SK-N-SH treated with all-trans-retinoic acid at 6 μM for 48 hours (cell line): ENCODE results near the gene TMOD2.

Source experiments
- ATAC-seq: fragments of 200-7000 bp; cut with Tn5 transposase; 3 replicates; pipeline ENCODE4 v1.9.1; 2020; ENCODE audit warnings: mild to moderate bottlenecking, moderate library complexity
- ARNTL ChIP-seq: fragments of 450-650 bp; formaldehyde crosslinking; IDR thresholded peaks from 2 replicates; pipeline ENCODE4 v1.5.0; 2020; ENCODE audit warnings: low read depth, mild to moderate bottlenecking, moderate library complexity, borderline replicate concordance
- BACH2 ChIP-seq: fragments of 250-450 bp; sonication (Bioruptor Pico); IDR thresholded peaks from 2 replicates; pipeline ENCODE4 v1.9.0; 2021; ENCODE audit warnings: mild to moderate bottlenecking, borderline replicate concordance
- CSDC2 ChIP-seq: fragments of 250-450 bp; sonication (Bioruptor Pico); IDR thresholded peaks from 2 replicates; pipeline ENCODE4 v1.5.0; 2020; ENCODE audit warnings: mild to moderate bottlenecking, moderate library complexity
- ESRRG ChIP-seq: fragments of 250-450 bp; sonication (Bioruptor Pico); IDR thresholded peaks from 2 replicates; pipeline ENCODE4 v1.6.1; 2021; ENCODE audit warnings: mild to moderate bottlenecking
- ISL1 ChIP-seq: fragments of 250-450 bp; sonication (Bioruptor Pico); IDR thresholded peaks from 2 replicates; pipeline ENCODE4 v2.1.2; 2022; ENCODE audit warnings: mild to moderate bottlenecking, moderate library complexity
- OSR1 ChIP-seq: fragments of 250-450 bp; sonication (Bioruptor Pico); IDR thresholded peaks from 2 replicates; pipeline ENCODE4 v1.8.0; 2022; ENCODE audit warnings: moderate library complexity, mild to moderate bottlenecking, inconsistent platforms
- RARB ChIP-seq: fragments of 250-450 bp; sonication (Bioruptor Pico); IDR thresholded peaks from 2 replicates; pipeline ENCODE4 v1.8.0; 2021; ENCODE audit warnings: mild to moderate bottlenecking, moderate library complexity
- SNAI2 ChIP-seq: fragments of 250-450 bp; sonication (Bioruptor Pico); IDR thresholded peaks from 2 replicates; pipeline ENCODE4 v1.5.0; 2020; ENCODE audit warnings: mild to moderate bottlenecking, moderate library complexity
- TCF4 ChIP-seq: fragments of 250-450 bp; sonication (Bioruptor Pico); IDR thresholded peaks from 2 replicates; pipeline ENCODE4 v1.8.0; 2021; ENCODE audit warnings: mild to moderate bottlenecking, moderate library complexity, borderline replicate concordance
- TOX ChIP-seq: fragments of 250-450 bp; sonication (Bioruptor Pico); IDR thresholded peaks from 2 replicates; pipeline ENCODE4 v1.8.0; 2021; ENCODE audit warnings: mild to moderate bottlenecking, moderate library complexity, borderline replicate concordance
- ZC3H10 ChIP-seq: fragments of 250-450 bp; sonication (Bioruptor Pico); IDR thresholded peaks from 2 replicates; pipeline ENCODE4 v1.5.1; 2021; ENCODE audit warnings: mild to moderate bottlenecking, moderate library complexity
- ZFP3 ChIP-seq: fragments of 250-450 bp; sonication (Bioruptor Pico); IDR thresholded peaks from 2 replicates; pipeline ENCODE4 v1.5.0; 2020; ENCODE audit warnings: mild to moderate bottlenecking, moderate library complexity
- ZFP30 ChIP-seq: fragments of 450-650 bp; formaldehyde crosslinking; IDR thresholded peaks from 2 replicates; pipeline ENCODE4 v1.5.0; 2022; ENCODE audit warnings: mild to moderate bottlenecking, moderate library complexity
- ZNF565 ChIP-seq: fragments of 450-650 bp; formaldehyde crosslinking; conservative IDR thresholded peaks from 2 replicates; pipeline ENCODE4 v1.5.0; 2020; ENCODE audit warnings: low read depth, mild to moderate bottlenecking, moderate library complexity
- ZNF8 ChIP-seq: fragments of 450-650 bp; formaldehyde crosslinking; IDR thresholded peaks from 2 replicates; pipeline ENCODE4 v1.5.0; 2020; ENCODE audit warnings: mild to moderate bottlenecking, moderate library complexity
- TF ChIP-seq, protein P1 (sequence below): fragments of 250-450 bp; sonication (Bioruptor Pico); IDR thresholded peaks from 2 replicates; pipeline ENCODE4 v1.8.0; 2021; ENCODE audit warnings: low read depth, mild to moderate bottlenecking, moderate library complexity, borderline replicate concordance
- TF ChIP-seq, protein P2 (sequence below): fragments of 250-450 bp; sonication (Bioruptor Pico); IDR thresholded peaks from 2 replicates; pipeline ENCODE4 v1.5.1; 2020; ENCODE audit warnings: low read depth, mild to moderate bottlenecking, moderate library complexity
- TF ChIP-seq, protein P3 (sequence below): fragments of 250-450 bp; sonication (Bioruptor Pico); IDR thresholded peaks from 2 replicates; pipeline ENCODE4 v1.5.1; 2021; ENCODE audit warnings: mild to moderate bottlenecking, moderate library complexity
- TF ChIP-seq, protein P4 (sequence below): fragments of 250-450 bp; sonication (Bioruptor Pico); IDR thresholded peaks from 2 replicates; pipeline ENCODE4 v1.5.0; 2020; ENCODE audit warnings: mild to moderate bottlenecking, moderate library complexity
- TF ChIP-seq, protein P5 (sequence below): fragments of 250-450 bp; sonication (Bioruptor Pico); IDR thresholded peaks from 2 replicates; pipeline ENCODE4 v1.8.0; 2020; ENCODE audit warnings: mild to moderate bottlenecking, moderate library complexity, borderline replicate concordance

Gene TMOD2

DNA sequence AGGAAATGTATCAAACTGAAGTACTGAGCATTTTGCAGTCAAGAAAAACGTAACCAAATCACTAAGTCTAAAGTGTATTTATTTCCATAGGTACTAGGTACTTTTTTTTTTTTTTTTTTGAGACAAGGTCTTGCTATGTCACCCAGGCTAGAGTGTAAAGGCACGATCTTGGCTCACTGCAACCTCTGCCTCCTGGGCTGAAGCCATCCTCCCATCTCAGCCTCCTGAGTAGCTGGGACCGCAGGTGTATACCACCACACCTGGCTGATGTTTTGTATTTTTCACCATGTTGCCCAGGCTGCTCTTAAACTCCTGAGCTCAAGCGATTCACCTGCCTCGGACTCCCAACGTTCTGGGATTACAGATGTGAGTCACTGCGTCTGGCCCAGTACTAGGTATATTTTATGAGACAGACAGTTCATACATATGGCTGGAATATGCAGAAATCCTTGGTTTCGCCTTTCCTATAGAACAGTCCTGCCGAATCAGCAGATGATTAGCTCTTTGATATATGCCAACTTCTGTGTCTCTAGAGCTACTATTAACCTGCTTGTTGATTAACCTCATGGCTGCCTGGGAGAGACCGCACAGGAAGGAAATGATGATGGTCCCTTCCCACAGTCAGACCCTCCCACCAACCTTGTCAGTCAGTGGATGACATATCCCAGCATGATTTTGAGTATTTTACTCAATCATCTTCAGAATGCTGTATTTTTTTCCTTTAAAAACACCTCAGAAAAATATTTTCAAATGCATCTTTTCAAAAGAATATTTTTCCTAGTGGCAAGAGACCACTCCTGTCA, 110.4 kb downstream of the TMOD2 start:
- TF ChIP-seq TCF4 (CRISPR knock-in tag) (no peak), ZFP3 (CRISPR knock-in tag) (no peak), ARNTL (CRISPR knock-in tag) (no peak), SNAI2 (CRISPR knock-in tag) (no peak), RARB (CRISPR knock-in tag) (no peak), ESRRG (no peak)
- TF ChIP-seq, all 23 proteins: peak for 0
- no peak for ATAC-seq

DNA sequence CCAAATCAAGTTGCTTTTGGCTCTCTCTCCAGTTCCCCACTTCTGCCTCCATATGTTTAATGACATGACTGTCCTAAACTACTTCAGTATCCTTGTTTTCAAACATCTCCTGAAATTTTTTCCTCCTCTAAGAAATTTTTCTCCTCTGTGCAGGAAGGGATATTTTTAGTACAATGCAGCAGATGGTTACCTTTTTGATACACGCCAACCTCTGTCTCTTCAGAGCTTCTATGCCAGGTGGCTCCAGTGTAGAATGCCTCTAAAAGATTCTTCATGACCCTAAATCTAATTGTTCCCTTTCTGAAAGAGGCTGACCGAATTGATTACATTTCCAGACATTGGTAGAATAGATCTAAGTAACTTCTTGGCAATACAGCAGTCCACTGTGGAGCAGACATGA, 111.7 kb downstream of the TMOD2 start:
- TF ChIP-seq, protein P1, sequence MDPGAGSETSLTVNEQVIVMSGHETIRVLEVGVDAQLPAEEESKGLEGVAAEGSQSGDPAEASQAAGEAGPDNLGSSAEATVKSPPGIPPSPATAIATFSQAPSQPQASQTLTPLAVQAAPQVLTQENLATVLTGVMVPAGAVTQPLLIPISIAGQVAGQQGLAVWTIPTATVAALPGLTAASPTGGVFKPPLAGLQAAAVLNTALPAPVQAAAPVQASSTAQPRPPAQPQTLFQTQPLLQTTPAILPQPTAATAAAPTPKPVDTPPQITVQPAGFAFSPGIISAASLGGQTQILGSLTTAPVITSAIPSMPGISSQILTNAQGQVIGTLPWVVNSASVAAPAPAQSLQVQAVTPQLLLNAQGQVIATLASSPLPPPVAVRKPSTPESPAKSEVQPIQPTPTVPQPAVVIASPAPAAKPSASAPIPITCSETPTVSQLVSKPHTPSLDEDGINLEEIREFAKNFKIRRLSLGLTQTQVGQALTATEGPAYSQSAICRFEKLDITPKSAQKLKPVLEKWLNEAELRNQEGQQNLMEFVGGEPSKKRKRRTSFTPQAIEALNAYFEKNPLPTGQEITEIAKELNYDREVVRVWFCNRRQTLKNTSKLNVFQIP (CRISPR knock-in tag) = no peak
- TF ChIP-seq ZFP30 (CRISPR knock-in tag) = no peak
- TF ChIP-seq ISL1 = no peak
- no peak for TF ChIP-seq OSR1 (CRISPR knock-in tag)
- TF ChIP-seq, all 23 proteins: peak for 0

DNA sequence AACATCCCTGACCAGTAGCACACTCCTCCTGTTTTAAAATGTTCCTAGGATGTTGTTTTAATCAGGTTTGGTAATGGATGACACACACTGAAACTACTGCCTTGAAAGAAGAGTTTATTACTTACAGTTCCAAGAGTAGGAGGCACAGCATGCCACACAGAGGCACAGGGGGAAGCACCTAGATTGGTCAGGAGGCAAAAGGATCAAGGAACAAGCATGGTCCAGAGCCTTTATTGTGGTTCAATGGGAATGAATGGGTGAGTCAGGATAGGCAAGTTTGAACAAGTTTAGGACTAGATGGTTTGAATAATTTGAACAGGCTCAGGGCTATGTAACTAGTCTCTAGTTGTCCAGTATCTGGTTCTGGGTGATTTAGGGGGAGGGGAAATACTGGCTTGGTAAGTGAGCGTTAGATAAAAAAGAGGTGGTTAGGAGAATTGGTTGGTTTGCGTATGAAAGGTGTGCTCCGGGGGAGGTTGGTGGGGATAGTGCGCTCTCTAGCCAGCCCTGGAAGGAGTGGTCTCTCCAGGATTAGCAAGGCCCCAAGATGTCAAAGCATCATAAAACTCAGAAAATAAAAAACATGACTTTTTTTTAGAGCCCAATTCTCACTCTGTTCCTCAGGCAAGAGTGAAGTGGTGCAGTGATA, 113.1 kb downstream of the TMOD2 start:
- no peak for TF ChIP-seq BACH2
- TF ChIP-seq ZC3H10 (CRISPR knock-in tag) = no peak
- TF ChIP-seq ZFP3 (CRISPR knock-in tag) = no peak
- no peak for TF ChIP-seq ZNF565 (CRISPR knock-in tag)
- no peak for TF ChIP-seq RARB (CRISPR knock-in tag)
- no peak for TF ChIP-seq CSDC2 (CRISPR knock-in tag)
- TF ChIP-seq, protein P2, sequence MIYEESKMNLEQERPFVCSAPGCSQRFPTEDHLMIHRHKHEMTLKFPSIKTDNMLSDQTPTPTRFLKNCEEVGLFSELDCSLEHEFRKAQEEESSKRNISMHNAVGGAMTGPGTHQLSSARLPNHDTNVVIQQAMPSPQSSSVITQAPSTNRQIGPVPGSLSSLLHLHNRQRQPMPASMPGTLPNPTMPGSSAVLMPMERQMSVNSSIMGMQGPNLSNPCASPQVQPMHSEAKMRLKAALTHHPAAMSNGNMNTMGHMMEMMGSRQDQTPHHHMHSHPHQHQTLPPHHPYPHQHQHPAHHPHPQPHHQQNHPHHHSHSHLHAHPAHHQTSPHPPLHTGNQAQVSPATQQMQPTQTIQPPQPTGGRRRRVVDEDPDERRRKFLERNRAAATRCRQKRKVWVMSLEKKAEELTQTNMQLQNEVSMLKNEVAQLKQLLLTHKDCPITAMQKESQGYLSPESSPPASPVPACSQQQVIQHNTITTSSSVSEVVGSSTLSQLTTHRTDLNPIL (CRISPR knock-in tag) = no peak
- TF ChIP-seq ZNF8 (CRISPR knock-in tag) = no peak
- TF ChIP-seq, protein P3, sequence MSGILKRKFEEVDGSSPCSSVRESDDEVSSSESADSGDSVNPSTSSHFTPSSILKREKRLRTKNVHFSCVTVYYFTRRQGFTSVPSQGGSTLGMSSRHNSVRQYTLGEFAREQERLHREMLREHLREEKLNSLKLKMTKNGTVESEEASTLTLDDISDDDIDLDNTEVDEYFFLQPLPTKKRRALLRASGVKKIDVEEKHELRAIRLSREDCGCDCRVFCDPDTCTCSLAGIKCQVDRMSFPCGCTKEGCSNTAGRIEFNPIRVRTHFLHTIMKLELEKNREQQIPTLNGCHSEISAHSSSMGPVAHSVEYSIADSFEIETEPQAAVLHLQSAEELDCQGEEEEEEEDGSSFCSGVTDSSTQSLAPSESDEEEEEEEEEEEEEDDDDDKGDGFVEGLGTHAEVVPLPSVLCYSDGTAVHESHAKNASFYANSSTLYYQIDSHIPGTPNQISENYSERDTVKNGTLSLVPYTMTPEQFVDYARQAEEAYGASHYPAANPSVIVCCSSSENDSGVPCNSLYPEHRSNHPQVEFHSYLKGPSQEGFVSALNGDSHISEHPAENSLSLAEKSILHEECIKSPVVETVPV = no peak
- TF ChIP-seq, protein P4, sequence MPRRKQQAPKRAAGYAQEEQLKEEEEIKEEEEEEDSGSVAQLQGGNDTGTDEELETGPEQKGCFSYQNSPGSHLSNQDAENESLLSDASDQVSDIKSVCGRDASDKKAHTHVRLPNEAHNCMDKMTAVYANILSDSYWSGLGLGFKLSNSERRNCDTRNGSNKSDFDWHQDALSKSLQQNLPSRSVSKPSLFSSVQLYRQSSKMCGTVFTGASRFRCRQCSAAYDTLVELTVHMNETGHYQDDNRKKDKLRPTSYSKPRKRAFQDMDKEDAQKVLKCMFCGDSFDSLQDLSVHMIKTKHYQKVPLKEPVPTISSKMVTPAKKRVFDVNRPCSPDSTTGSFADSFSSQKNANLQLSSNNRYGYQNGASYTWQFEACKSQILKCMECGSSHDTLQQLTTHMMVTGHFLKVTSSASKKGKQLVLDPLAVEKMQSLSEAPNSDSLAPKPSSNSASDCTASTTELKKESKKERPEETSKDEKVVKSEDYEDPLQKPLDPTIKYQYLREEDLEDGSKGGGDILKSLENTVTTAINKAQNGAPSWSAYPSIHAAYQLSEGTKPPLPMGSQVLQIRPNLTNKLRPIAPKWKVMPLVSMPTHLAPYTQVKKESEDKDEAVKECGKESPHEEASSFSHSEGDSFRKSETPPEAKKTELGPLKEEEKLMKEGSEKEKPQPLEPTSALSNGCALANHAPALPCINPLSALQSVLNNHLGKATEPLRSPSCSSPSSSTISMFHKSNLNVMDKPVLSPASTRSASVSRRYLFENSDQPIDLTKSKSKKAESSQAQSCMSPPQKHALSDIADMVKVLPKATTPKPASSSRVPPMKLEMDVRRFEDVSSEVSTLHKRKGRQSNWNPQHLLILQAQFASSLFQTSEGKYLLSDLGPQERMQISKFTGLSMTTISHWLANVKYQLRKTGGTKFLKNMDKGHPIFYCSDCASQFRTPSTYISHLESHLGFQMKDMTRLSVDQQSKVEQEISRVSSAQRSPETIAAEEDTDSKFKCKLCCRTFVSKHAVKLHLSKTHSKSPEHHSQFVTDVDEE (CRISPR knock-in tag) = no peak
- no peak for TF ChIP-seq TOX (CRISPR knock-in tag)
- no peak for TF ChIP-seq ISL1
- no peak for TF ChIP-seq ZFP30 (CRISPR knock-in tag)
- no peak for ATAC-seq

More for the DNA sequence above, 111.7 kb downstream of the TMOD2 start:
- no peak for ATAC-seq

DNA sequence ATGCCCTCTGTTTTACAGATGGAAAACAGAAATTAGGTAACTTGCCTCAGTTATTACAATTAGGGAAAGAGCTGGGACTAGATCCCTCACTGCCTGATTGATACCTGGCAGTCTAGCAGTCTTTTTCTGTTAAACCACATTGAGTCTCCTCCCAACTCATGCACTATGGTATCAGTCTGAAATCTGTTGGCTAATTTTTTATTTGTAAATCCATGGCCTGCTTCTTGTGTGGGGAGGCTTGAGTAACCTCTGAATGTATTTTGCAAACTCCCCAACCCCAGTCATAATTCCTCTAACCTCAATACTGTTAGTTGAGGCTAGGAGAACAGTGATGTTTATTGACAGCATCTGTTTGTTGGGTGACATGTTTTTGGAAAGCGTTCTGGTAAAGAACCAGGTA, 113.9 kb downstream of the TMOD2 start:
- TF ChIP-seq ISL1 (no peak), ZC3H10 (CRISPR knock-in tag) (no peak), RARB (CRISPR knock-in tag) (no peak), CSDC2 (CRISPR knock-in tag) (no peak), ARNTL (CRISPR knock-in tag) (no peak)
- TF ChIP-seq, protein P5, sequence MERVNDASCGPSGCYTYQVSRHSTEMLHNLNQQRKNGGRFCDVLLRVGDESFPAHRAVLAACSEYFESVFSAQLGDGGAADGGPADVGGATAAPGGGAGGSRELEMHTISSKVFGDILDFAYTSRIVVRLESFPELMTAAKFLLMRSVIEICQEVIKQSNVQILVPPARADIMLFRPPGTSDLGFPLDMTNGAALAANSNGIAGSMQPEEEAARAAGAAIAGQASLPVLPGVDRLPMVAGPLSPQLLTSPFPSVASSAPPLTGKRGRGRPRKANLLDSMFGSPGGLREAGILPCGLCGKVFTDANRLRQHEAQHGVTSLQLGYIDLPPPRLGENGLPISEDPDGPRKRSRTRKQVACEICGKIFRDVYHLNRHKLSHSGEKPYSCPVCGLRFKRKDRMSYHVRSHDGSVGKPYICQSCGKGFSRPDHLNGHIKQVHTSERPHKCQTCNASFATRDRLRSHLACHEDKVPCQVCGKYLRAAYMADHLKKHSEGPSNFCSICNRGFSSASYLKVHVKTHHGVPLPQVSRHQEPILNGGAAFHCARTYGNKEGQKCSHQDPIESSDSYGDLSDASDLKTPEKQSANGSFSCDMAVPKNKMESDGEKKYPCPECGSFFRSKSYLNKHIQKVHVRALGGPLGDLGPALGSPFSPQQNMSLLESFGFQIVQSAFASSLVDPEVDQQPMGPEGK (CRISPR knock-in tag) = no peak

More for the DNA sequence above, 113.9 kb downstream of the TMOD2 start:
- ATAC-seq = no peak
